Measurements from ENCODE around the gene BRD9.
"Not testable (repeated sequence)": the region's sequence is repeated elsewhere in the genome, so short reads cannot be mapped to it uniquely, and the experiment has no call there.

BRD9 gene

DNA sequence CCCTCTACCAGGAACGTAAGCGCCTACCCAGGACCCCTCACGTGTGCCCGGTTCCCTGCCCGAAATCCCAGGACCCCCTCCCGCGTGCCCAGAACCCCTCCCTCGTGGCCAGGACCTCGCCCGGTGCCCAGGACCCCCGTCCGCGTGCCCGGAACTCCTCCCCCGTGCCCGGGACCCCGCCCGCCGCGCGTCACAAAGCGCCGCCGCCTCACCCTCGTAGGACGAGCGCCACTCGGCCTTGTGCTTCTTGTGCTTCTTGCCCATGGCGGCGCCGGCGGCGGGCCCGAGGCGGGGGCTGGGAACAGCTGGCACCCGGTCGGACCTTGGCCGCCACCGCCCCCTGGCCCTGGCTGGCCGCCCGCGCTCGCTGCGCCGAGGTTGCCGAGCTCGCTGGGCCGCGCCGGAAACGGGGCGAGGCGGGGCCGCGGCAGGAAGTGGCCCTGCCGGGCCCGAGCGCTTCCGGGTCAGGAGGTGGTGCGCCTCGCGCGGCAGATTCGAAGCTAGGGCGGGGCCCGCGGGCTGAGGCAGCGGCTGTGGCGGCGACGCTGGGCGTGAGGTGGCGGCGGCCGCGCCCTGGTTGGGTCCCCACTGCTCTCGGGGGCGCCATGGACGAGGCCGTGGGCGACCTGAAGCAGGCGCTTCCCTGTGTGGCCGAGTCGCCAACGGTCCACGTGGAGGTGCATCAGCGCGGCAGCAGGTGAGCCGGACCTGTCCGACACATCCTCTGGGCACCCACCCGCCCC lies at the start of gene BRD9, which contains the start of gene TRIP13:
BRD9 (minus strand) TSS at position 408 of the 743 bp plus-strand sequence; CDS start at position 264, 144 bp downstream.
TRIP13 (plus strand) TSS at position 491 of the 743 bp plus-strand sequence; CDS start at position 606, 115 bp downstream.
- DNase-seq, result peak; percentile 92

DNA sequence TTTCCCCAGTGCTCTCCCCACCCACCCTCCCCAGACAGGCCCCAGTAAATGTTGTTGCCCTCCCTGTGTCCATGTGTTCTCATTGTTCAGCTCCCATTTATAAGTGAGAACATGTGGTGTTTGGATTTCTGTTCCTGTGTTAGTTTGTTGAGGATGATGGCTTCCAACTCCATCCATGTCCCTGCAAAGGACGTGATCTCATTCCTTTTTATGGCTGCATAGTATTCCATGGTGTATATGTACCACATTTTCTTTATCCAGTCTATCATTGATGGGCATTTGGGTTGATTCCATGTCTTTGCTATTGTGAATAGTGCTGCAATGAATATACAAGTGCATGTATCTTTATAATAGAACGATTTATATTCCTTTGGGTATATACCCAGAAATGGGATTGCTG lies 48.1 kb upstream of the BRD9 start:
- not testable (repeated sequence) for DNase-seq

DNA sequence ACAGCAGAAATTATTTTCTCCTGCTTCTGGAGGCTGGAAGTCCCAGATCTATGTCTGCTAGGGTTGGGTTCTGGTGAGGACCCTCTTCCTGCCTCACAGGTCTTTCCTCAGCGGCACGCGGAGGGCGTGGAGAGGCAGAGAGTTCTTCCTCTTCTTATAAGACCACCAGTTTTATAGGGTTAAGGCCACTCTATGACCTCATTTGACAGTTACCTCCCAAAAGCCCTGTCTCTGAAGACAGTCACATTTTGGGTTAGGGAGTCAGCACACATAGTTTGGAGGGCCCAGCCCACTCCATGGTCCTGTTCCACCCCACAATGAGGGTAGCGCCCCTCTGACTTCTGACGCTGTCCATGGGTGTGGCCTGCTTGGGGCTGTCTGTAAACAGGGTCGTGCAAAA lies 46.8 kb upstream of the BRD9 start:
- DNase-seq, result peak; percentile 33

DNA sequence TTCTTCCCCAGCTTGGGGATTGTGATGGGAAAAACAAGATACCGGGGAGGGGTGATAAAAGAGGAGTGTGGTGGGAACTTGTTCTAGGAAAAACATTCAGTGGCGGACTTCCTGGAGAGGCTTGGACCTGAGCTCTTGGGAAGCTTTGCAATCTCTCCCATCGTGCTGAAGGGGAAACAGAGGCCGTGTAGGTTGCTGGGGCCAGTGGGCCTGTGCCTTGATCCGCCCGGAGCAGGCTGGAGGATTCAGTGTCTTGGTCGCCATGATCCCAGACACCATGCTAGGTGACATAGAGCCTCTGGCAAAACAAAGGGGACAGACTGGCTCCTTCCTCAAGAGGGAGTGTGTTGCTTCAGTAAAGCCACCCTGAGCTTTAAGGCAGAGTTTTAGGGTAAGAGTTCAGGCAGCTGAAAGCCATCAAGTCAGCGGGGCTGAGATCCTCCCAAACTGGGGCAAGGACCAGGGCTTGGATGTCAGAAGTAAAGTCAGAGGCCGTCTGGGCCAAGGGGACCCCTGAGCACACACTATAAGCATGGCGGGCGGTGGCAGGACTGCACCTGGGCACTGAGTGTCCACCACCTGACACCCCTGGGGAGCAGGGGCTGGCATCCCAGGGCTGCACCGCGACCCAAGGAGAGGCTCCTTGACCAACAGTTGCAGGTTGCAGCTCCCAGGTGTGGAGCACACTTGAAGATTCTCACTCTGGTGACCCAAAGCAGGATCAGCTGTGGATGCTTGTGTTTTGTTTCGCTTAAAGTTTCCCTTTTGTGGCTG lies 44.7 kb upstream of the BRD9 start:
- DNase-seq, result peak; percentile 42

DNA sequence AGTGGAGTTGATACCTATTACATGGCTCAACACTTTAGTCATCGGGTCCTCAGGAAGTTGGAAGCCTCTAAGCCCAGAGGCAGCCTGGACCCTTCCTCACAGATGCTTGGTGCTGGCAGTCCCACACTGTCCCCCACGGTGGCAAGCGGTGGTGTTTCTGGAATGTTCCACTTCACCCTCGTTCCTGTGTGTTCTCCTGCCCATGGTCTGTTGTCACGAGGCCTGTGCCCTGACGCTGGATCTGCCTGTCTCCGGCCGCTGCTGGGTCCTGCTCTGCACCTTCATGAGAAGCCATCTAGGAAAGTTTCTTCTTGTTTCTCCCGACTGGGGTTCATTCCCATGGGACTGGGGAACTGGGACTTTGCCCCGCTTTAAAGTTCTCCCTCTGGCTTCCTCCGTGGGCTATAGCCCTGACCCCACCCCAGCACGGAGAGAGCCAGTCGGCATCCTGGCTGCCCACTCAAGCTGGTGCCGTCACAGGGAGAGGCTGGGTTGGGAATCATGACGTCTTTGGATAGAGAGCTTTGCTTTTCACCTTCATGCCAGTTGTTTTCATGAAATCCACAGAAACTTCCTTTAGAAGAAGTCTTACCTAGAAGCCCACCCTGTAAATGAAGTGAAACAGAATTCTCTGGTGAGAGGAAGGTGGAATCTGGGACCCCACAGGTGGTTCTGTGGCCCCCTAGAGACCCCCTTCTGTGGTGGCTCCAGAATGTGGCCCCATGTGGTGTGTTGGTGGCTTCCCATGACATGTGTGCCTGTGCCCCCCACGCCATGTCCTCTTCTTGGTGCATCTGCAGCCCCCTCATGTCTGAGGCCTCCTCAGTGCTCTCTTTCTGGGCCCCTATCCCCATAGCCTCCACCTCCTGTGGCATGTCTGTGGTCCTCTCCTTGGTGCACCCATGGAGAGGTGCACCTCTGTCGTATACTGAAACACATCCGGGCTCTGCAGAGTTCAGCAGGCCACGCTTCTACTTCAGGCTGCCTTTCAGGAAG lies 43.8 kb upstream of the BRD9 start:
- DNase-seq, result peak; percentile 40

DNA sequence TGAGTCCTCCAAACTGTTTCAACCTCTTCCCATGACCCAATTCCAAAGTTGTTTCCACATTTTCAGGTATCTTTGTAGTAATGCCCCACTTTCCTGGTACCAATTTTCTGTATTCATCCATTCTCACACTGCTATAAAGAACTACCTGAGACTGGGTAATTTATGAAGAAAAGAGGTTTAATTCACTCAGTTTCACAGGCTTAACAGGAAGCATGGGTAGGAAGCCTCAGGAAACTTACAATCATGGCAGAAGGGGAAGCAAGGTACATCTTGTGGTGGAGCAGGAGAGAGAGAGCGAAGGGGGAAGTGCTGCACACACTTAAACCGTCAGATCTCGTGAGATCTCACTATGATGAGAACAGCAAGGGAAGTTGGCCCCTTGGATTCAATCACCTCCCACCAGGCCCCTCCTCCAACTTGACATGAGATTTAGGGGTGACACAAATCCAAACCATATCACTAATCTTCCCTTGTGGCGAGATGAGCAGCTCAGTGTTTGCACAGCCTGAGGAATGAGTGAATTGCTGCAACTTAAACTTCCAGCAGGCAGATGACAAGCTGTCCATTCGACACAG lies 43.0 kb upstream of the BRD9 start:
- no peak for DNase-seq

DNA sequence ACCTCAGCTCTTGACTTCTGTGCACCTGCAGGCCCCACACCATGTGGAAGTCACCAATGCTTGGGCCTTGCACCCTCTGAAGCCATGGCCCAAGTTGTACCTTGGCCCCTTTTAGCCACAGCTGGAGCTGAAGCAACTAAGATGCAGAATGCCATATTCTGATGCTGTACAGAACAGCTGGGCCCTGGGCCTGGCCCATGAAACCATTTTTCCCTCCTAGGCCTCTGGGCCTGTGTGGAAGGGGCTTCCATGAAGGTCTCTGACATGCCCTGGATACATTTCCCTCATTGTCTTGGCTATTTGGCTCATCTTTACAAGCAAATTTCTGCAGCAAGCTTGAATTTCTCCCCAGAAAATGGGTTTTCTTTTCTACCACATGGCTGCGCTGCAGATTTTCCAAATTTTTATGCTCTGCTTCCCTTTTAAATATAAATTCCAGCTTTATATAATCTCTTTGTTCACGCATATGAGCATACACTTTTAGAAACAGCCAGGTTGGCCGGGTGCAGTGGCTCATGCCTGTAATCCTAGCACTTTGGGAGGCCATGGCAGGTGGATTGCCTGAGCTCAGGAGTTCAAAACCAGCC lies 41.9 kb upstream of the BRD9 start:
- not testable (repeated sequence) for DNase-seq

DNA sequence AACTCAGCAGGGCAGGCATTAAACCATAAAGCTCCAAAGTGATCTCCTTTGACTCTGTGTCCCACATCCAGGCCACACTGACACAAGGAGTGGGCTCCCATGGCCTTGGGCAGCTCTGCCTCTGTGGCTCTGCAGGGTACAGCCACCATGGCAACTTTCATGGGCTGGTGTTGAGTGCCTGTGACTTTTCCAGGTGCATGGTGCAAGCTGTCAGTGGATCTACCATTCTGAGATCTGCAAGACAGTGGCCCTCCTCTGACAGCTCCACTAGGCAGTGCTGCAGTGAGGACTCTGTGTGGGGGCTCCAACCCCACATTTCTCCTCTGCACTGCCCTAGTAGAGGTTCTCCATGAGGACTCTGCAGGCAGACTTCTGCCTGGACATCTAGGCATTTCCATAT lies 41.4 kb upstream of the BRD9 start:
- DNase-seq, result peak; percentile 47

DNA sequence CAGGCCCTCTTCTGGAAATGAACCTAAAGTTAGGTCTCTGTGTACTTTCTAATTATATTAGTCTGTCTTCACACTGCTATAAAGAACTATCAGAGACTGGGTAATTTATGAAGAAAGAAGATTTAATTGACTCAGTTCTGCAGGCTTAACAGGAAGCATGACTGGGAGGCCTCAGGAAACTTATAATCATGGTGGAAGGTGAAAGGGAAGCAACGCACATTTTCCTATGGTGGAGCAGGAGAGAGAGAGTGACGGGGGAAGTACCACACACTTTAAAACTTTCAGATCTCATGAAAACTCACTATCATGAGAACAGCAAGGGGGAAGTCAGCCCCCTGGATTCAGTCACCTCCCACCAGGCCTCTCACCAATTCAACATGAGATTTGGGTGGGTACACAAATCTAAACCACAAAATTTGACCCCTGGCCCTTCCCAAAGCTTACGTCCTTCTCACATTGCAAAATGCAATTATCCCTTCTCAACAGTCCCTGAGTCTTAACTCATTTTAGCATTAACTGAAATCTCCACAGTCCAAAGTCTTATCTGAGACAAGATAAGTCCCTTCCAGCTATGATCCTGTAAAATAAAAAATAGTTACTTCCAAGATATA lies 40.8 kb upstream of the BRD9 start:
- DNase-seq, result peak; percentile 17

DNA sequence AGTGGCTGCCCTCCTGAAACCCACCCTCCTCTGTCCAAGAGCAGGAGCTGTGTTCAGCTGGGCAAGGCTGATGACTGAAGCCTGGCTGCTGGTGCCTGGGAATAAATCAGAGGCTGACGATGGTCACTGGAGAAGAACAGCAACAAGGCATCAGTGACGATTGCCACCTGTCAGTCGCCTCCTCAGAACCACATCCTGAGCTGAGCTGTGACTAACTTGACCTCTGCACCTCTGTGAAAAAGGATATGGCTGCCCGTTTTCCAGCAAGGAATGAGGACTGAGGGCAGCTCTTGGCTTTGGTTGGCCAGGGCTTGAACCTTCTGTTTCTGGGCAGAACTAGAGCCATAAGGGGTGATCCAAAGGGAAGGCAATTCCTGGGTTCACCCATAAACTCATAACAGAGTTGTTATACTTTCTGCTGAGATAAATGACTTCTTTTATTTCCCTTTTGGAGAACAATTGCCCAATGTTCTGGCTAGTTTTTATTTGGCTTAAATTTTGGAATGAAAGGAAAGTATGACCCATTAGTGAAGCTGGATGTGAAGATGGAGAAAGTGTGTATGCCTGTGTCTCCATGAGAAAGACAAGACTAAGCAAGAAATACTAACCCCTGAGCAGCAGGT lies 40.1 kb upstream of the BRD9 start:
- DNase-seq, result peak; percentile 51

DNA sequence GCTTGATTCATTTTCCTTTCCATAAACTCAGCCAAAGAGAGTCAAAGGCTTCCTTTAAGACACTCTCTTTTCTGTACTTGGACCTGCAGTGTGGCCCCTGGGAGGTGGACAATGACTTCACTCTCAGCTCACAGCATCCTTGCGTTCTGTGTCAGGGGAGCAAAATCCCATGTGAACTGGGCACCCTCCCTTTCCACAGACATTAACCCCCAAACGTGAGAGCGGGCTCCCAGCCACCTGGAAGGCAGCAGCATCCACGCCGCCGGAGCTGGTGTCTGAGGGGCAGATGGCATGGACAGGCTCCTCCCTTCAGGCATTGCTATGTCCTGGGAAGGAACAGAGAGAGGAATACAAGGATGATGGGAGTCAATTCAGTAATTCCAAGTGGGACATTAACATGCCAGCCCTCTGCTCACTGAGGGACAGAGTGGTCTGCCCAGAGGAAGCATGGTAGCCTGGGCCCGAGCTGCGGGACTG lies 39.6 kb upstream of the BRD9 start:
- peak; percentile 46 for DNase-seq

DNA sequence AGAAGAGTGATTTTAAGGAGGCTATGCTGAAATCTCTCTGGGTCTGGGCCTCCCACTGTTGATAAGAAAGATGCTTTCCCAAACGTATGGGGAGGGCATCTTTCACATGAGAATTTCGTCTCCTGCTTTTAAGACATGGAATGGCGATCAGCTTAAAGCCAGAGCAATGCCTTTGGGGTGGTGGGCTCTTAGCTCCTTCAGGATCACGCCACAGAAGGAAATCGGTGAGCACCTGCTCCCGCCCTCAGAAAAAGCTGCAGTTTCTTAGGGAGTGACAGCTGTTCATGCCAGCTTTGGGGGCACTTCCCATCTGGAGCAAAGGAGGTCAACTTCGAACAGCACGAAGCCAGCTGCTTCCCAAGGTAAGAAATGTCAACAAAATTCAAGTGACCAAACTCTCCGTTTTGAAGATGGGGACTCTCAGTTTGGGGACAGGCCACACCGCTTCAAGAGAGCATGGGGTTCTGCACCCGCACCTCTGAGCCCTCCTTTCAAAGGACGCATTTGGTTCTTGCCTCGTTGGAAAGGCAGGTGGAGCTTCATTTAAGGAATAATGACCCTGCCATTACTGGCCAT lies 39.1 kb upstream of the BRD9 start:
- peak; percentile 23 for DNase-seq

DNA sequence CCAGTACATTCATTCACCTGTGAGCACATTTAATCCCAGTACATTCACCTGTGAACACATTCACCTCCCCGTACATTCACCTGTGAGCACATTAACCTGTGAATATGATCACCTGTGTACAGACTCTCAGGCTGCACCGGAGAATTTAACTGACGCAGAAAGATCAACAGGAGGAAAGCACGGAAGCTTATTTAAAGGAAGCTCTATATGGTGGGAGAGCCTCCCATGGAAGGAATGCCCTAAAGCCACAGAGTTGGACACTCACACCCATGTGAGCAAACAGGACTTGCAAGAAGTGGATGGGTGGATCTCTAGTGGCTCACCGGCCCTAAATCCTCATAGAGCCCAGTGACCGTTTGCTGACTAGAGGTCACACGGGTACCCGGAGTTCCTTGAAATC lies 38.3 kb upstream of the BRD9 start:
- DNase-seq, result peak; percentile 26

DNA sequence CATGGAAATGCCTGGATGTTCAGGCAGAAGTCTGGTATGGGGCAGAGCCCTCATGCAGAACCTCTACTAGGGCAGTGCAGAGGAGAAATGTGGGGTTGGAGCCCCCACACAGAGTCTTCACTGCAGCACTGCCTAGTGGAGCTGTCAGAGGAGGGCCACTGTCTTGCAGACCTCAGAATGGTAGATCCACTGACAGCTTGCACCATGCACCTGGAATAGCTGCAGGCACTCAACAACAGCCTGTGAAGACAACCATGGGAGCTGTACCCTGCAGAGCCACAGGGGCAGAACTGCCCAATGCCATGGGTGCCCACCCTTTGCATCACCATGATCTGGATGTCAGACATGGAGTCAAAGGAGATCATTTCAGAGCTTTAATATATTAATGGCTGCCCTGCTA lies 37.0 kb upstream of the BRD9 start:
- DNase-seq, result peak; percentile 43

DNA sequence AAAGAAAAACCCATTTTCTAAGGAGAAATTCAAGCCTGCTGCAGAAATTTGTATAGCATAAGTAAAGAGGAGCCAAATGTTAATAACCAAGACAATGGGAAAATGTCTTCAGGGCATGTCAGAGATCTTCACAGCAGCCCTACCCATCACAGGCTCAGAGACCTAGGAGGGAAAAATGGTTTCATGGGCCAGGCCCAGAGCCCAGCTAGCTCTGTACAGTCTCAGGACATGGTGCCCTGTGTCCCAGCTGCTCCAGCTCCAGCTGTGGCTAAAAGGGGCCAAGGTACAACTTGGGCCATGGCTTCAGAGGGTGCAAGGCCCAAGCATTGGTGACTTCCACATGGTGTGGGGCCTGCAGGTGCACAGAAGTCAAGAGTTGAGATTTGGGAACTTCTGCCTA lies 36.6 kb upstream of the BRD9 start:
- DNase-seq, result peak; percentile 32

DNA sequence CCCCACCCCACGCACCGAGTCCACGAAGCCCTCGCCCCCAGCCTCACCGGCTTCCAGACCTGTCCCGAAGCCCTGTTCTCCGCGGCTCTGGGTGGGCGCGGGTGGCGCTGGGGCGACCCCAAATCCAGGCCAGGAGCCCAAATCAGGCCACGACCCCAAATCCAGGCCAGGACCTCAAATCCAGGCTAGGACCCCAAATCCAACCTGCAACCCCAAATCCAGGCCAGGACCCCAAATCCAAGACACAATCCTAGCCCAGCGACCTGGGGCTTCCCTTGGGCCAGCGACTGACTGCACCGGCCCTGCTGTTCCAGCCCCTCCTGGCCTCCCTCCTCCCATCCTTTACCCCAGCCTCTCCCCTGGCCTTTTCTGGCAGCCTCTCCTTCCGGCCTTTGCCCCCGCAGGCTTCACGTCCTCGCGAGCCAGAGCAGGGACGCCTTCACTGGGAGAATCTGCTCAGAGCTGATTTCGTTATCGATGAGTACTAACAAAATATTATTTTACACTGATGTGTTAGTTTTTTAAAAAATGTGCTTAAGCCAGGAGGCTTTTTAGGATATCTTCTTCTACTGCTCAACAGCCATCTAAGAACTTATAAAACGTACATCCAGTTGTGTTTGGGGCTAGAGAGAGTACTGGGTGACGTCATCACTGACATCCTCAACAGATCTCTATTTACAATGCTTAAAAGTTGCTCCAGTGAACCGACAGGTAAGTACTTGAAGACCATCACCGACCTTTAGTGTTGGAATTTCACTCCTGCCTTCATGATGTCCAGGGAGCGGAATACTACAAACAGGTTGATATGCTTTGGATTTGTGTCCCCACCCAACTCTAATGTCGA lies 34.8 kb upstream of the BRD9 start:
- peak; percentile 54 for DNase-seq

DNA sequence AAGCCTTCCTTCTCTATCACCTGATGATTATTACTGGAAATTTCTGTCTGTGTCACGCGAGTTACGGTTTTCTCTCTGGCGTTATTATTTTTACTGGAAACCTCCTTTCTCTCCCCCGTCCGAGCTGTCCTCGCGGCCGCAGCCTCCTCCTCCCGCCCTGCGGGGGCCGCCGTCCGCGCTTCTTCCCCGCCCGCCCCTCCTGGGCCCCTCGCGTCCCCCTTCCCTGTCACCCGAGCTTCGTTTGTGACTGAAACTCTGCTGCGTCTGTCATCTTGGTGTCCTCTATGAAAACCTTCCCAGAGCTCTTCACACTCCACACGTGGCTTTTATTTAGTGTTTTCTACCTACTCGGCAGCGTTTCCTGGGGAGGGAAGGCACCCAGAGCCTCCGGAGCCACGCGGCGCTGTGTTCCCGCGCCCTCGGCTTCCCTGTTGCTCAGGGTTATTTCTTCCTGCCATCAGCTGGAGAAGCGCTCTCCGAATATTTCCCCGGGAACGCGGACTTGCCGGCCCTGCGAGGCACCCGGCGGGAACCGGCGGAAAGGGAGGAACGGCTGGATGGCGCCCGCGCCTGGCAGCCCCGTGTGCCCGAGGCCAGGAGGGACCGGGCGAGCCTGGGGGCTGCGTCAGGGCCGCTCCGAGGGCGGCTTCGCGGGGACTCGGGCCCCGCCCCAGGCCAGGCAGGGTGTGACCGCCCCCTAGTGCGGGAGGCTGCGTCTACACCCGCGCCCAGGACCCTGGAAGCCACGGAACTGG lies 34.0 kb upstream of the BRD9 start:
- no peak for DNase-seq

DNA sequence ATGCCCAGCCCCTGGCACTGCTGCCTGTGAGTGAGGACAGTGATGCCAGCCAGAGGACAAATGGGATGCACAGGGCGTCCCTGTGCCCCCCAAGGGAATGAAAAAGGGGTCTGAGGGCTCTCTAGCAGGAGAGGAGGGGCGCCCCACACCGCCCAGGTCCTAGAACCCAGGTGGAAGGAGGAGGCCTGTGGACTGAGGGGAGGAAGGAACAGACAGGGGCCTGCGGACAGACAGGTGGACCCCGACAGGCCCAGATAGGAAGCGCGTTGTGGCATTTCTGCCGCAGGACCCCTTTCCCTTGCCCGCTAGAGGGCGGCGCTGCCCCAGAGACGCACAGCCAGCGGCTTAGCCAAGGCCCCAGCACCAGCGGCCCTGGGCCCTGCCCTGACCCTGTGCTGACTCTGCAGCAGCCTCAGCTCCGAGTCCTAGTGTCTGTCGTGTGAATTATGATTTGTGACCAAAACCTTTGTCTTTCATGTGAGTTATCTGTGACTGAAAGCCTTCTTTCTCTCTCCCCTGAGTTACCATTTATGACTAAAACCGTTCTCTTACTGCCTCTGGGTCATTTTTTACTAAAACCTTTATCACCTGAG lies 30.8 kb upstream of the BRD9 start:
- peak; percentile 87 for DNase-seq
